WTC11 (cell line): ENCODE data around the gene SLC5A12.

ENCODE experiments used
- CREM ChIP-seq: sonication (generic); formaldehyde crosslinking; IDR thresholded peaks from 2 replicates; pipeline ENCODE4 v1.8.1; 2022; ENCODE audit warnings: mild to moderate bottlenecking, missing genetic modification reagents, moderate library complexity
- CTCF ChIP-seq: fragments of 200-600 bp; IDR thresholded peaks from 2 replicates; pipeline ENCODE4 v1.8.0; 2022; ENCODE audit warnings: antibody characterized with exemption
- E2F1 ChIP-seq: sonication (generic); formaldehyde crosslinking; IDR thresholded peaks from 2 replicates; pipeline ENCODE4 v1.8.0; 2022; ENCODE audit warnings: mild to moderate bottlenecking, missing genetic modification reagents
- NR2C2 ChIP-seq: sonication (generic); formaldehyde crosslinking; IDR thresholded peaks from 2 replicates; pipeline ENCODE4 v1.8.0; 2022; ENCODE audit warnings: mild to moderate bottlenecking, missing genetic modification reagents
- TEAD4 ChIP-seq: sonication (generic); formaldehyde crosslinking; IDR thresholded peaks from 2 replicates; pipeline ENCODE4 v1.8.0; 2022; ENCODE audit warnings: mild to moderate bottlenecking, missing genetic modification reagents
- TP53 ChIP-seq: sonication (generic); formaldehyde crosslinking; IDR thresholded peaks from 2 replicates; pipeline ENCODE4 v1.8.1; 2023; ENCODE audit warnings: mild to moderate bottlenecking, missing genetic modification reagents
- ZNF416 ChIP-seq: fragments of 250-450 bp; sonication (Bioruptor Pico); IDR thresholded peaks from 2 replicates; pipeline ENCODE4 v1.9.0; 2021; ENCODE audit warnings: mild to moderate bottlenecking, inconsistent platforms
- TF ChIP-seq, protein P1 (sequence below): sonication (generic); formaldehyde crosslinking; conservative IDR thresholded peaks from 2 replicates; pipeline ENCODE4 v1.8.1; 2022; ENCODE audit warnings: mild to moderate bottlenecking, missing genetic modification reagents
- TF ChIP-seq, protein P2 (sequence below): sonication (generic); formaldehyde crosslinking; IDR thresholded peaks from 2 replicates; pipeline ENCODE4 v1.8.1; 2023; ENCODE audit warnings: mild to moderate bottlenecking, moderate library complexity, missing genetic modification reagents
- TF ChIP-seq, protein P3 (sequence below): sonication (generic); formaldehyde crosslinking; IDR thresholded peaks from 2 replicates; pipeline ENCODE4 v1.8.0; 2022; ENCODE audit warnings: mild to moderate bottlenecking, missing genetic modification reagents
- TF ChIP-seq, protein P4 (sequence below): sonication (generic); formaldehyde crosslinking; IDR thresholded peaks from 2 replicates; pipeline ENCODE4 v1.8.1; 2023; ENCODE audit warnings: mild to moderate bottlenecking, missing genetic modification reagents

GRCh38 chr11:26632691-26633159, 89.1 kb downstream of the SLC5A12 start:
- TF ChIP-seq NR2C2 (CRISPR knock-in tag) (no peak), CTCF (no peak), E2F1 (no peak), TEAD4 (CRISPR knock-in tag) (no peak), ZNF416 (CRISPR knock-in tag) (no peak), TP53 (CRISPR knock-in tag) (no peak), CREM (CRISPR knock-in tag) (no peak)
- TF ChIP-seq, protein P1, sequence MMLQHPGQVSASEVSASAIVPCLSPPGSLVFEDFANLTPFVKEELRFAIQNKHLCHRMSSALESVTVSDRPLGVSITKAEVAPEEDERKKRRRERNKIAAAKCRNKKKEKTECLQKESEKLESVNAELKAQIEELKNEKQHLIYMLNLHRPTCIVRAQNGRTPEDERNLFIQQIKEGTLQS (CRISPR knock-in tag): no peak
- TF ChIP-seq, protein P2, sequence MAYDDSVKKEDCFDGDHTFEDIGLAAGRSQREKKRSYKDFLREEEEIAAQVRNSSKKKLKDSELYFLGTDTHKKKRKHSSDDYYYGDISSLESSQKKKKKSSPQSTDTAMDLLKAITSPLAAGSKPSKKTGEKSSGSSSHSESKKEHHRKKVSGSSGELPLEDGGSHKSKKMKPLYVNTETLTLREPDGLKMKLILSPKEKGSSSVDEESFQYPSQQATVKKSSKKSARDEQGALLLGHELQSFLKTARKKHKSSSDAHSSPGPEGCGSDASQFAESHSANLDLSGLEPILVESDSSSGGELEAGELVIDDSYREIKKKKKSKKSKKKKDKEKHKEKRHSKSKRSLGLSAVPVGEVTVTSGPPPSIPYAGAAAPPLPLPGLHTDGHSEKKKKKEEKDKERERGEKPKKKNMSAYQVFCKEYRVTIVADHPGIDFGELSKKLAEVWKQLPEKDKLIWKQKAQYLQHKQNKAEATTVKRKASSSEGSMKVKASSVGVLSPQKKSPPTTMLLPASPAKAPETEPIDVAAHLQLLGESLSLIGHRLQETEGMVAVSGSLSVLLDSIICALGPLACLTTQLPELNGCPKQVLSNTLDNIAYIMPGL (CRISPR knock-in tag): no peak
- TF ChIP-seq, protein P3, sequence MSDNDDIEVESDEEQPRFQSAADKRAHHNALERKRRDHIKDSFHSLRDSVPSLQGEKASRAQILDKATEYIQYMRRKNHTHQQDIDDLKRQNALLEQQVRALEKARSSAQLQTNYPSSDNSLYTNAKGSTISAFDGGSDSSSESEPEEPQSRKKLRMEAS (CRISPR knock-in tag): no peak
- TF ChIP-seq, protein P4, sequence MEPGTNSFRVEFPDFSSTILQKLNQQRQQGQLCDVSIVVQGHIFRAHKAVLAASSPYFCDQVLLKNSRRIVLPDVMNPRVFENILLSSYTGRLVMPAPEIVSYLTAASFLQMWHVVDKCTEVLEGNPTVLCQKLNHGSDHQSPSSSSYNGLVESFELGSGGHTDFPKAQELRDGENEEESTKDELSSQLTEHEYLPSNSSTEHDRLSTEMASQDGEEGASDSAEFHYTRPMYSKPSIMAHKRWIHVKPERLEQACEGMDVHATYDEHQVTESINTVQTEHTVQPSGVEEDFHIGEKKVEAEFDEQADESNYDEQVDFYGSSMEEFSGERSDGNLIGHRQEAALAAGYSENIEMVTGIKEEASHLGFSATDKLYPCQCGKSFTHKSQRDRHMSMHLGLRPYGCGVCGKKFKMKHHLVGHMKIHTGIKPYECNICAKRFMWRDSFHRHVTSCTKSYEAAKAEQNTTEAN (CRISPR knock-in tag): no peak
